Skeletal muscle tissue (tissue), 4 donors: ENCODE results near the gene ANKRD11. TPM values are rescaled to one million over a fixed set of nuclear protein-coding genes. Genes with fewer than 3 reads are reported as not detected.

Source experiments
- H3K27ac ChIP-seq: one replicate; pipeline ENCODE4 v1.7.0; 2013; ENCODE audit warnings: mild to moderate bottlenecking, low read depth, low read length, inconsistent platforms
- H3K27me3 ChIP-seq, 3 donors: one replicate each; pipeline ENCODE4 v1.7.0; 2013; ENCODE audit warnings: low read length in 3 of 3; ENCODE audit not compliant: control insufficient read depth in 3 of 3, insufficient read depth in 3 of 3
- H3K36me3 ChIP-seq, 3 donors: one replicate each; pipeline ENCODE4 v1.7.0; 2013; ENCODE audit warnings: low read length in 3 of 3; ENCODE audit not compliant: control insufficient read depth in 3 of 3, insufficient read depth in 3 of 3
- H3K4me1 ChIP-seq, 3 donors: one replicate each; pipeline ENCODE4 v1.7.0; 2013; ENCODE audit warnings: low read length in 3 of 3, mild to moderate bottlenecking in 3 of 3; ENCODE audit not compliant: control insufficient read depth in 3 of 3, insufficient read depth in 3 of 3
- H3K4me3 ChIP-seq, 3 donors: one replicate each; pipeline ENCODE4 v1.7.0; 2013; ENCODE audit warnings: low read length in 3 of 3
- H3K9ac ChIP-seq, 3 donors: one replicate each; pipeline ENCODE4 v1.7.0; 2013; ENCODE audit warnings: low read length in 3 of 3, mild to moderate bottlenecking in 3 of 3, moderate library complexity in 2 of 3, low read depth in 1 of 3
- H3K9me3 ChIP-seq, 3 donors: one replicate each; pipeline ENCODE4 v1.7.0; 2013; ENCODE audit warnings: low read length in 3 of 3; ENCODE audit not compliant: control insufficient read depth in 3 of 3
- total RNA-seq: library from RNA; depleted of rRNA; stranded (reverse); fragments of >200 nt; gene quantifications from one replicate; pipeline ENCODE4 v1.2.3, GENCODE V29; 2014
- donor health status: Osteomylitis.

The ANKRD11 gene
- 21.4 TPM for total RNA-seq

- Histone ChIP-seq H3K36me3 (no peaks in the 10 kb centered on the region), H3K27me3 (no peaks in the 10 kb centered on the region), H3K9ac (peak within 1 kb of the TSS; percentile 85 to 92 (median 87)), H3K27ac (peak within 1 kb of the TSS; percentile 92), H3K9me3 (no peaks in the 10 kb centered on the region), H3K4me1 (peaks cover 34 to 58% (median 43%) of the 10 kb centered on the region in 3 donors), H3K4me3 (peak within 1 kb of the TSS; percentile 82 to 90 (median 84))
Observed at GRCh38 chr16:89490439-89491237, at the start of gene ANKRD11. Gene ANKRD11, minus strand, starts transcription at chr16:89490561. Its CDS starts 173,542 bp downstream, at chr16:89317019.

GRCh38 chr16:89538286-89538685 lies 47.9 kb upstream of the ANKRD11 start:
- peaks cover 39 to 58% (median 49%) of the 10 kb centered on the region in 3 donors for H3K36me3 ChIP-seq
- no peak overlapping the region for H3K27ac ChIP-seq
- no peaks in the 10 kb centered on the region for H3K9me3 ChIP-seq
- H3K9ac ChIP-seq: no peak overlapping the region
- no peak overlapping the region for H3K4me3 ChIP-seq
- no peaks in the 10 kb centered on the region for H3K27me3 ChIP-seq
- H3K4me1 ChIP-seq: peaks cover 19 to 25% (median 25%) of the 10 kb centered on the region in 3 donors

- H3K27ac ChIP-seq: no peak overlapping the region
- no peaks in the 10 kb centered on the region for H3K27me3 ChIP-seq
- H3K9ac ChIP-seq: no peak overlapping the region
- H3K4me3 ChIP-seq: no peak overlapping the region
- peaks cover 19 to 28% (median 25%) of the 10 kb centered on the region in 3 donors for H3K4me1 ChIP-seq
- peaks cover 42 to 59% (median 50%) of the 10 kb centered on the region in 3 donors for H3K36me3 ChIP-seq
- no peaks in the 10 kb centered on the region for H3K9me3 ChIP-seq
Observed at GRCh38 chr16:89537549-89537925, 47.2 kb upstream of the ANKRD11 start.

GRCh38 chr16:89536886-89537548 lies 46.7 kb upstream of the ANKRD11 start:
- Histone ChIP-seq H3K36me3 (peaks cover 46 to 59% (median 53%) of the 10 kb centered on the region in 3 donors), H3K9me3 (no peaks in the 10 kb centered on the region), H3K4me3 (no peak overlapping the region), H3K27ac (no peak overlapping the region), H3K27me3 (no peaks in the 10 kb centered on the region), H3K9ac (no peak overlapping the region), H3K4me1 (peaks cover 24 to 34% (median 29%) of the 10 kb centered on the region in 3 donors)

GRCh38 chr16:89536371-89536770 lies 46.0 kb upstream of the ANKRD11 start:
- Histone ChIP-seq H3K36me3 (peaks cover 43 to 62% (median 54%) of the 10 kb centered on the region in 3 donors), H3K4me1 (peaks cover 26 to 40% (median 34%) of the 10 kb centered on the region in 3 donors), H3K9me3 (no peaks in the 10 kb centered on the region), H3K27me3 (no peaks in the 10 kb centered on the region), H3K9ac (no peak overlapping the region), H3K4me3 (no peak overlapping the region), H3K27ac (no peak overlapping the region)

GRCh38 chr16:89534252-89534756 lies 43.9 kb upstream of the ANKRD11 start:
- Histone ChIP-seq H3K4me1 (peaks cover 31 to 48% (median 40%) of the 10 kb centered on the region in 3 donors), H3K27me3 (no peaks in the 10 kb centered on the region), H3K4me3 (no peak overlapping the region), H3K27ac (peak overlapping the region; percentile 54), H3K9ac (no peak overlapping the region), H3K9me3 (no peaks in the 10 kb centered on the region), H3K36me3 (peaks cover 52 to 64% (median 57%) of the 10 kb centered on the region in 3 donors)

- Histone ChIP-seq H3K36me3 (peaks cover 46 to 62% (median 54%) of the 10 kb centered on the region in 3 donors), H3K4me3 (no peak overlapping the region), H3K4me1 (peaks cover 31 to 48% (median 40%) of the 10 kb centered on the region in 3 donors), H3K27ac (peak overlapping the region; percentile 40), H3K27me3 (no peaks in the 10 kb centered on the region), H3K9me3 (no peaks in the 10 kb centered on the region), H3K9ac (peak overlapping the region in 1 of 3 donors; percentile 45)
Observed at GRCh38 chr16:89531821-89532526, 41.6 kb upstream of the ANKRD11 start.

- peaks cover 42 to 64% (median 61%) of the 10 kb centered on the region in 3 donors for H3K36me3 ChIP-seq
- H3K27ac ChIP-seq: no peak overlapping the region
- peaks cover 34 to 52% (median 44%) of the 10 kb centered on the region in 3 donors for H3K4me1 ChIP-seq
Observed at GRCh38 chr16:89530401-89531381, 40.3 kb upstream of the ANKRD11 start.

GRCh38 chr16:89529097-89529496 lies 38.7 kb upstream of the ANKRD11 start:
- H3K36me3 ChIP-seq: peaks cover 38 to 53% (median 52%) of the 10 kb centered on the region in 3 donors

More at GRCh38 chr16:89530401-89531381, 40.3 kb upstream of the ANKRD11 start:
- Histone ChIP-seq H3K9ac (peak overlapping the region in 1 of 3 donors; percentile 25), H3K4me3 (no peak overlapping the region), H3K9me3 (no peaks in the 10 kb centered on the region), H3K27me3 (no peaks in the 10 kb centered on the region)

More at GRCh38 chr16:89529097-89529496, 38.7 kb upstream of the ANKRD11 start:
- Histone ChIP-seq H3K4me1 (peaks cover 29 to 50% (median 36%) of the 10 kb centered on the region in 3 donors), H3K9me3 (no peaks in the 10 kb centered on the region), H3K4me3 (no peak overlapping the region), H3K27me3 (no peaks in the 10 kb centered on the region), H3K27ac (no peak overlapping the region), H3K9ac (no peak overlapping the region)
